ENCODE data around the gene VPS37B.

DNA sequence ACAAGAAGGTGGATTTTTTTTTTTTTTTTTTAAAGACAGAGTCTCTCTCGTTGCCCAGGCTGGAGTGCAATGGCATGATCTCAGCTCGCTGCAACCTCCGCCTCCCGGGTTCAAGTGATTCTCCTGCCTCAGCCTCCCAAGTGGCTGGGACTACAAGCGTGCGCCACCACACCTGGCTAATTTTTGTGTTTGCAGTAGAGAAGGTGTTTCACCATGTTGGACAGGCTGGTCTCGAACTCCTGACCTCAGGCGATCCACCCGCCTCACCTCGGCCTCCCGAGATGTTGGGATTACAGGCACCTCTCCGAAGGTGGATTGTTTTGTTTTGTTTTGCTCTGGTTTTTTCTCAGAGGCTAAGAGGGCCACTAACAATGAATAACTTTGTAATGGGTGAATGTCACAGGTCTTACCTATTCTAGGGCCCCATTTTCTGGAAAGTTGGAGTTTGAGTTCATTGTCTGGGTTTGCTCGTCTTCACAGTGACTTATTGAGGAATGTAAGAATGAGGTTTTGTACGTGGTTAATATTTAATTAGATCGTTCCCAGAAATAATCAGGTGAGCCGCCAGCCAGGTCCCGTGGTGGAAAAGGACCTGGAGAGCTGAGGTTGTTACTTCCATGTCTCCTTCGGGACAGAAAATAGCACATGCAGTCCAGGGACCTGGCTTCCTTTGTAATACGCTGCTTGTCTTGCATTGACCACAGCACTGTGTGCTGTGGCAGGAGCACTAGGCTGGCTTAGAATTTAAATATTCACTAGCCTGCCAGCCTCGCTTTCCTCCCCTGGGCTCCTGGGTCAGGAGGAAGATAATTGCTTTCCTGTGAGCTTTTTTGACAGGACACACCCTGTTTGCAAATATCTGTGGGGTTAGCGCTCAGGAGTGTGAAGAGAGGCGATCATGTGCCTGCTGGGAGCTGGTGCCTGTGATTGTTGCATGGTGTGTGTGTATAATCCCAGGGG lies 58.3 kb downstream of the VPS37B start:
- TF ChIP-seq, protein P1, sequence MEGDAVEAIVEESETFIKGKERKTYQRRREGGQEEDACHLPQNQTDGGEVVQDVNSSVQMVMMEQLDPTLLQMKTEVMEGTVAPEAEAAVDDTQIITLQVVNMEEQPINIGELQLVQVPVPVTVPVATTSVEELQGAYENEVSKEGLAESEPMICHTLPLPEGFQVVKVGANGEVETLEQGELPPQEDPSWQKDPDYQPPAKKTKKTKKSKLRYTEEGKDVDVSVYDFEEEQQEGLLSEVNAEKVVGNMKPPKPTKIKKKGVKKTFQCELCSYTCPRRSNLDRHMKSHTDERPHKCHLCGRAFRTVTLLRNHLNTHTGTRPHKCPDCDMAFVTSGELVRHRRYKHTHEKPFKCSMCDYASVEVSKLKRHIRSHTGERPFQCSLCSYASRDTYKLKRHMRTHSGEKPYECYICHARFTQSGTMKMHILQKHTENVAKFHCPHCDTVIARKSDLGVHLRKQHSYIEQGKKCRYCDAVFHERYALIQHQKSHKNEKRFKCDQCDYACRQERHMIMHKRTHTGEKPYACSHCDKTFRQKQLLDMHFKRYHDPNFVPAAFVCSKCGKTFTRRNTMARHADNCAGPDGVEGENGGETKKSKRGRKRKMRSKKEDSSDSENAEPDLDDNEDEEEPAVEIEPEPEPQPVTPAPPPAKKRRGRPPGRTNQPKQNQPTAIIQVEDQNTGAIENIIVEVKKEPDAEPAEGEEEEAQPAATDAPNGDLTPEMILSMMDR (IDR thresholded peaks at IDR 0.05; ENCODE audit: low read depth, low read length) = no peak
- TF ChIP-seq EZH2phosphoT487 (IDR thresholded peaks at IDR 0.05; ENCODE audit: low read depth) = no peak
